HG03039 (cell line): ENCODE data around the gene SECISBP2L.

Source experiments
- ATAC-seq: cut with Tn5 transposase; IDR thresholded peaks from one replicate; pipeline ENCODE4 v1.9.1; 2021; ENCODE audit warnings: mild to moderate bottlenecking, moderate library complexity; ENCODE audit not compliant: unreplicated experiment

Gene SECISBP2L

DNA sequence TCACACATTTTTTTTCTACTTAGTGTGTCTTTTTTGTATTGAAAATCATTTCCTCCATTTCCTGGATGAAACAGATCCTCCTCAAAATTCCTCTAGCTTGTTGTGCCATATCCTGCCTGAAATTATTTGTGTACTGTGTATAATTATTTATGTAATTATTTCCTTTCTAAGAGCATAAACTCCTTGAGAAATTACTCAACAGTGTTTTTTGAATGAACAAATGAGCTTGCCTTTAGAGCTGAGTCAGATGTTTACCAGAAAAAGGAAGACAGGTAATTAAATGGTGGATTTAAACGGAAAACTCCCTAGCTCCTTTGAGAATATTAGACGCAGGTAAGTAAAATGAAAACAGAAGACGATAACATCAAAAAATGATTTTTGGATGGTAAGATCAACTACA, 13.2 kb upstream of the SECISBP2L start:
- no peak for ATAC-seq

DNA sequence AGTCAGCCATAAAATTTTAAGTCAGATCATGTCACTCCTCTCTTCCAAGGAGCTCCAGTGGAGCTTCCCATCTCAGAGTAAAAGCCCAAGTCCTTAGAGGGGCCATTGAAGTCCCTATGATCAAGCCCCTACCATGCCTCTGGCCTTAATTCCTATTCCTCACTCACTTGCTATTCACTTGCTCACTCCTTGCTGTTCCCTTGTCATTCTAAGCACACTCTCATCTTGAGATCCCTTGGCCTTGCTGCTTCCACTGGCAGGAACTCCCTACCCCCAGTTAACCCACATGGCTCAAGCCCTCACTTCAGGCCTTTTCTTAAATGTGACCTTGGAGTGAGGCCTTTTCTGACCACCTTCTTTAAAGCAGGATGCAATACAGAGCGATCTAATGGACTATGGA, 12.3 kb upstream of the SECISBP2L start:
- ATAC-seq = no peak

DNA sequence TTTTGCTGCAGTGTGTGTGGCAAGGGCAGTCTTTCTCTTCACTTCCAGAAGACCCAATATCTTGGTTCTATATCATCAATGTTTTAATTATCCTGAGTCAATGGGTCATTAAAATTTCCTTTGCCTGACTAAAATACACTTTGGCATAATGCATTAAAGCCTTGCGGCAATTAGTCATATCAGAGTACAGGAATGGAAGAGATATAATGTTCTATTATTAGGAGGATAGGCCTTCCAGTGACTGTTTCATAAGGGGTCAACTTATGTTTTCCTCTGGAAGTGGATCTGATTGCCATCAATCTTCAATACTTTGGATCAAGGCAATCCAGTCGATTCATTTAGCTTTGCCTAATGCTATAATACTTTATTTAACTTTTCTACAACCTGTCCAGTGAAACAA, 9.4 kb upstream of the SECISBP2L start:
- ATAC-seq = no peak

DNA sequence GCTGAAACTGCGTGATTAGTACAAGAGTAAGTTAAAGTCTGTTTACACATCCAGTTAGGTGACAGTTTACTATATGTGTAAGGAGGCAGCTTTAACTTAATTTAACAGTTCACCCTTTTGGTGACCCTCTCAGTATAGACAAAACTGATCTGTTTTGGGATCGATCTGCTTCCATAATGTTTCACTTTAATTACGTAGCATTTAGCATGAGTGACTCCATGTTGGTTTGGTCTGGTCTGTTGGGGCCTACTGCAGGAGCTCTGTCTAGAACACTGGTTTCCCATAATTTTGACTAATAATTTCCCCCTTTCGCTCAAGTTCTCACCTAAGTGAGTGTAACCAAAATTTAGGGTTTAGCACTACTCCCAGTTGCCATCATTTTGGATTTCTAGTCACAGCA, 6.4 kb upstream of the SECISBP2L start:
- ATAC-seq = no peak

DNA sequence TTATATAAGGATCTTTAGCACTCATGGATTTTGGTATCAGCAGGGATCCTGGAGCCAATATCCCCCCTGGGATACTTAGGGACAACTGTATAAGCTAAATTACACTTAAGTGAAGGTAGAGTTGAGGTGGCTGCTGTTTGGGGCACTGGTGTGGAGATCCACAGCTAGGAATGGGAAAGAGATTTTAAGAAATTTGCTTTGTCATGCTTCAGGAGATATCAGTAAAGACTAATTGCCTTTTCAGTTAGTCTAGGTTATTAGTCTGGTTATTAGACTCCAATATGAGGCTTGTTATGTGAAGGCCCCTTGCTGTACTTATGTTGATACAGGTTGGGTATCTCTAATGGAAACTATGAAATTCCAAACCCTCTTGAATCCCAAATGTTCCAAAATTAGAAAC, 1.2 kb upstream of the SECISBP2L start:
- ATAC-seq = no peak

DNA sequence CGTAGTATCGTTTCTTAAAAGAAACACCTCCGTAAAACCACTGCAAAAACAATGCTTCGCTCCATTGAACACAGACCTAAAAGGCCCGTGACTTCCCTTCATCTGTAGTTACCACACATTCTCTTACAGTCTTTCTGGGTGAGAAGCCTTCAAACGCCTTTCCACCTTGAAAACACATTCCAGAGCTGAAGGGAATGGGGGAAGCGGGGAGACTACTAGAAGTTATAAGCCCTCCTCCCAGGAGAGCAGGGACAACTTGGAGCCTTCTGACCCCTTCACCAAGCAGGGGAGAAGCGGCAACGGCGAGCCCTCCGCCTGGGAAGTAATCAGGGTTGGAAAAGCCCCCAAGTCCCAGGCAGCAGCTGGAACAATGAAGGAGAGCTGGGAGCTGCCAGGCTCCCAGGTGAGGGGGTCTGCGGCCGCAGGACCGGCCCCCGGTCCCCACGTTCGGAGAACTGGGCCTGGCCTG, 461 bp downstream of the SECISBP2L start:
- peak; percentile 36 for ATAC-seq

DNA sequence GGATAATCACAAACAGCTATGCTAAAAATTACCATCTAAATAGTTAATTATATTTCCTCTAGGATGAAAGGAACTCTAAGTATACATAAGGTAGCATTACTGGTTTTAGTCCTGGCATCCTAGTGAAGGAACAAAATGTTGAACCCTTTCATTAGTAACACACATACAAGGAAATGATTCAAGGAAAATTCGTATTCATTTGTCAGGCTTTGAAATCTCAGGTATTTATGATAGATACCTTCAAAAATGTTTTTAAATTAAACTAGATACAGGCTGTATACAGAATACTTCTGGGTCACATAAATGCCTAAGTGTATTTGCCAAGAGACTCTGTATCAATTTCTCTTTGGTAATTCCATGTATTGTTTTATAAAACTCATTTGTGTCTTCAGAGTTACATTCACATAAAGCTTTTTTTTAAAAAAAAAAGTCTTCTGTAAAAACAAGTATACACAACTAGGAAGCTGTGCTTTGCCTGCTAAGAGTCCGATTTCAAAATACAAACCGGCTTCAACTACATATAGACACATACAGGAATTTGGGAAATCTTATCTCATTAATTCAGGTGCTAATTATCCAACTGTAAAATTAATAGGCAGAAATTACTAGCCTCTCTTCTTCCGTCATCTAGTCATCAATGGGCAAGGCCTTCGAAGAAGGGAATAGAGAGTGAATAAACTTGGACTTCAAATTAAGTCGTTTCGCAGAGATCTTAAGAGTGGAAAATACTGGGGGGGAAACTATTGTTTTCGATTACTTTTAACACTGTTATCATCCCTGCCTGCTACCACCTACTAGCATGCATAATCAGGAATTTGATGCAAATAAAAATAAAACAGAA, 1.3 kb downstream of the SECISBP2L start:
- no peak for ATAC-seq

DNA sequence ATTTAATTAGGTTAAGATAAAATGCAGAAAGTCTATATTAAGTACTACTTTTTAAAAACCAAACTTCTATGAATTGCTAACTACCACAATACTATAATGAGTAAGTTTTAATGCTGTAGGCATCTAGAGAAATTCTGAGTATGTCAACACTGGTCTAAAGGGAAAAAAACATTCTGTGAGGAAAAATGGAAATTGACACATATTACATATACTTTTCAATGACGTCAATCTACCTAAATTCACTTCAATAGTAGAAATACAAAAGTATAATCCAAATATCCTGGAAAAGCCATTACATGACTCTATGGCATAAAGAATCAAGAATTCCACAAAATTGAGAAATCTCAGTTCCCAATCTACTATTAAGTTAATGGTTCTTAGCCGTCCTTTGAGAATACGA, 2.2 kb downstream of the SECISBP2L start:
- ATAC-seq = no peak

DNA sequence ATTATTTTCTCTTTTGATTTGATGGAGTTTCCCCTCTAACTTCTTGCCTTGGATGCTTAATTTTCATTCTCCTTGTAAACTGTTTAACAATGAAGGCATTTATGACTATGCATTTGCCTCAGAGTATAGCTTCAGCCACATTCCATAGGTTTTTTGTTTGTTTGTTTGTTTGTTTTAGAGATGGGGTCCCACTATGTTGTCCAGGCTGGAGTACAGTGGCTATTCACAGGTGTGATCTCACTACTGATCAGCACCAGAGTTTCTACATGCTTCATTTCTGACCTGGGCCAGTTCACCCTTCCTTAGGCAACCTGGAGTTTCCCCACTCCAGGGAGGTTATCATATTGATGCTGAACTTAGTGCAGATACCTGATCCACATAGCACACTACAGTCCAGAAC, 4.1 kb downstream of the SECISBP2L start:
- ATAC-seq = no peak

DNA sequence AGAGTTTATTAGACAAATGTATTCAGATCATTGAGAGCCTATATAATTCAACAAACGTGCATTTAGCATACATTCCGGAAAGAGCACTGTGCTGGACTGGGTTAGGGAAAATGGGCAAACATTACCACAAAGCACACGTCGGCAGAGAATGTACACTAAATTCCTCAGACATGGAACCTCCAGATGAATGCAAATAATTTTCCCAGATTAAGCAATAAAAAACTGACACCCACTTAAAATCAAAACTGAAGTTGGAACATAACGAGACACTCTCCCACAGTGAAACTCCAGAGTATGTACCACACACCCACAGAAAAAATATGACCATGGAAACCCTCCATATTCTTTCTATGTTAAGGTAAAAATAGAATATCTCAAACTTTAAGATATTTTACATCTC, 4.8 kb downstream of the SECISBP2L start:
- no peak for ATAC-seq

DNA sequence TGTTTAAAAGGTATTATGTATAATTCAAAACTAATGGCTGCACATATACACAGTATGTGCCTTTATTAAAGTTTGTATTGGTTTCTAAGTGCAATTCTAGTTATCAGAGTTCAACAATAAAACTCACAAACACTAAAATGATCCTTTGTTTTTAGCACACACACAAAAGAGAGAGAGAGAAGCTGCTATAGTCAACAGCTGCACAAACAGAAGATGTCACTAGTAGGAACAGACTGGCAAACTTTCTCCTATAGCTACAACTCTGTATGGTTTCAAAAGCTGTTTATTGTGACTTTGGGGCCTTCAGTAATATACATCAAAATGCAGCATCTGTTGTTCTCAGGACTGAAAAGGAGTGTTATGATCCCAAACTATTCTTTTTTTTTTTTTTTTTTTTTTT, 6.1 kb downstream of the SECISBP2L start:
- no peak for ATAC-seq

DNA sequence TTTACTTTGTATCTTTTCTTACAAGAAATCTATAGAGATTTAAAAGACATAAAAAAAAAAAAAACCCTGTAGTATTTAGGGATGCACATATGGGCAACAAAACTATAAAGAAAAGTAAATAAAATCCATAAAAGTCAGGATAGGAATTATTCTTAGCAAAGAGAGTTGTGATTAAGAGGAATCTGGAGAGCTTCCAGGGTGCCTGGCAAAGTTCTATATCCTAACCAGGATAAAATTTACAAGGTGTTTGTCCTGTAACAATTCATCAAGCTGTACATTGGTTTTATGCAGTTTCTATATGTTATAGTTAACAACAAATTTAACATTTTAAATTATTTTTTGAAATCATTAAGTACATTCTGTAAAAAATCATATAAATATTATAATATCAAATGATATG, 7.9 kb downstream of the SECISBP2L start:
- no peak for ATAC-seq

DNA sequence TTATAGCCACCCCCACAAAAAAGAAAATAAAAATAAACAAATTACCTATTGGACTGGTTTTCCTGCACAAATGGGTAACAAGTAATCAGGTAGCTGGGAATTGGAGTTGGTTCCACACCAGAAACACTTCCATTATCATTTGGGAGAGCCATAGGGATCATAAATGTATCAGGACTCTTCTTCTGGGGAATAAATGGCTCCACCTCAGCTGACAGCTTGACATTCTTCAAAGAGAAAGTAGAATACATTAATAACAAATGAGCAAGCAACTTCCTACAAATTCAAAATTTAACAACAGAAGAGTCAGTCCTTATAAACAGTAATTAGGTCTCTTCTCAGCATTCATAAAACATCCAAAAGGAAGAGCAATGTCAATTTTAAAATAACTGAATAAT, 8.7 kb downstream of the SECISBP2L start:
- ATAC-seq = no peak

DNA sequence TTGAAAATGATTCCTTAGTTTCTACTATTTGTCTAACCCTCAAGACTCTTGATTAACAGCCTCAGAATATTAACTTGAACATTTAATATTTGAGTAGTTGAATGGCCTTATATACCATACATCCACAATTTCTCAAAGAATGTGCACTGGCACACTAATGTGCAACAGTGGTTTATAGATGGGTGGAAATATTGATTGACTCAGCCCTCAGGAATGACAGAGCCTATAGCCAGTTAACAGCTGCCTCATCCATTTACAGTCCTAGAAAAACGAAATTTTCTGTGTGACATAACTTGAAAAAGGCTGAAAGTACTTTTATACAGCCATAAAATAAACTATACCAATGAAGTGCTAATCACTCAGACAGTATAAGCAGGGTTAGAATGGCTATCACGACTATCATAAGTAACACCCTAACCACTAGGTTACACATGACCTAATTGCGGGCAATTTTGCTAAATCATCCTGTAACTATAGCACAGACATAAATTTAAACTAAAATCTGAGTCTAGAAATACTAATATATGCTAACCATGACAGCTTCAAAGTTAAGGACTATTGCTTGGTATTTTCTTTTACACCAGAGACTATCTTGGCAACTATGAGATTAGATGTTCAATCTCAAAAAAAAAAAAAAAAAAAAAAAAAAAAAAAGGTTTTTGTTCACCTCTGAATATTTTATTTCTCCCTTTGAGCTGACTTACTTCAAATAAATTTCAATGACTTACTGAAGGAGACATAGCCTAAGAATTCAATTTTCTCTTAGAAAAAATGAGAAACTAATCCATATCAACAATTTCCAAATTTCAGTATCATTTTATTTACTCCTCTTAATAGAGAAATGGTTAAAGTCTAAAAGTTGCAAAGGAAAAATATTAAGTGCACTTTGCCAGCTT, 9.3 kb downstream of the SECISBP2L start:
- no peak for ATAC-seq

DNA sequence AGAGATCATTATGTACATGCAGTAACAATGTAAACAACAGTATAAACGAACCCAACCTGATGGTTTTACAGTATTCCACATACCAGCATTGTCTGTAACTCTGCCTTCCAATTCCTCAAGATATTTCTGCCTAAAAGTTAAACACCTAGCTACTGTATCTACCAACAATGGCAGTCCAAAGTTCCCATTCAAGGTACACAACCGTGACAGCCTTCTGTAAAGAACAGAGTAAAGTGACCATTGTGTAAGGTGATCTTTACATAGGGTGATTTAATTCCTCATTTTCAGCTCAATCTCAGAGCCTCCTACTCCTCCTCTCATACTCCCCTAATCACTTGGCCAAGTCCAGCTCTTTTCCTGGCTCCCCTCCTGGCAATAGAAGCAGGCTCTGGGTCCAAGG, 10.4 kb downstream of the SECISBP2L start:
- no peak for ATAC-seq

DNA sequence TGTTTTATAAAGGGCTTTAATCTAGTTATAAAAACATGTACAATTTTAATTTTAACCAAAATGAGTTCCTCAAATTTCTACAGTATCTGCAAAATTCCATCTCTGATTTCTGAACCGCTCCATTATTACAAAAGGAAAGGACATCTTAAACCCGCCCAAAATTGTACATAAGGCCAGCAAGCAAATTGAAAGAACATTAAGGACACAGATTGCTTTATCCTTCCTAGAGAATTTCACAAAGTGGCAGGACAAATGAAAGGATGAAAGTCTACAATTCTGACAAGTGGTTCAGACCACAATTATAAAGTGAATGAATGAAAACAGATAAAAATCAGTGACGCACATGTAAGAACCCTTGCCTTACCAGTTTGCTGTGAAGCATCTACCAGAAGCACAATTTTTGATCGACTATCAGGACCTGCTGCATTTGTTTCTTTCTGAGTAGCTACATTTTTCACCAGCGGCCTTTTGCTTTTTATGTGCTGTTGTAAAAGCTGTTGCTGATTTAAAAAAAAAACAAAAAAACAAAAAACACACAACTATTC, 13.6 kb downstream of the SECISBP2L start:
- no peak for ATAC-seq

DNA sequence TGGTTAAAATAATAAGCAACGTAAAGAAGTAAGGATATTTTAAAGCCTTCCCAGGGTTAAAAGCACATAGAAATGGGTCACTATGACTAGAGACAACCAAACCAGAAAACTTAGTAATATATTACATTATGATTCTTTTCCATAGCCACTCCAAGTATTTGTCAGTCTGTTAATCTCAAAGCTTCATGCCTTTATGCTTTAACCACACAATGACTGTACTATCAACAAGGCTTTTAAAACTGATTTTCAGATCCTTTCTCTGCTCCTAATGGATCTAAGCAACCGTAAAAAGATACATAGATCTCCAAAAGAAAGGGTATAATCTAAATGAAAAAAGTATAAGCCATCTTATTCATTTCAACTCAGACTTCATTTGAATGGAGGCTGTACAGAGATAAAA, 14.4 kb downstream of the SECISBP2L start:
- ATAC-seq = no peak

DNA sequence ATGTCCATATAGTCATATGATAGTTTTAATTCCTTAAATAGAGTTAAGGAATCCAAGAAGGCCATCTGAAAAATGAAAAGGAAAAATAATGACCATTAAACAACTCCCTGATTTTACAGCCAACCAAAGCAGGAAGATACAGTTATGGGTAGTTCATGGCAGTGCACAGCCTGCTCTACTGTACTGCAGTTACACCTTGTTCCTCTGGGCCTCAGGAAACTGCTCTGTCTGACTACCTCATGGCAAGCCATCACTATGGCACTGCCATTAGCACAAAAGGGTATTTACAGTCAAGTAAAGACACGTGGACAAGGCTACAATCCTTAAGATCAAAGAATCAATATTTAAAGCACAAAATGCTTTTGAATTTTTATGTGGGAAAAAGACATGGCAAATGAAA, 19.5 kb downstream of the SECISBP2L start:
- ATAC-seq = no peak

DNA sequence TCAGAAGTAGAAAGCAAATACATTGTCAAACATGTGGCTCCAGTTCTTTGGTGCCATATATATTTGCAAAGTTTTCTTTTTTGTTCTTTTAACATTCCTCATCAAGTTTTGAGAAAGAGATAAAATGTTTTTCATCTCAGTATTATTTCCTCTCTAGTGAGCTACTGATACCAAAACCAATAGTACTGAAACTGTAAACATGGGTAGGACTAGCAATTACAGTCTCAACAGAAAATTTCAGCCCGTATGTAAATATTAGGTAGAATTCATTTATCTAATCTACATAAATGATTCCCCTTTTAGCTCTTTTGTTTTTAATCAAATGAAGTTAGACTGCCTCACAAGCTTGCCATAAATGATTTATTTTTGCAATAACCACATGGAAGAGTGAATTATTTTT, 21.4 kb downstream of the SECISBP2L start:
- peak; percentile 71 for ATAC-seq

DNA sequence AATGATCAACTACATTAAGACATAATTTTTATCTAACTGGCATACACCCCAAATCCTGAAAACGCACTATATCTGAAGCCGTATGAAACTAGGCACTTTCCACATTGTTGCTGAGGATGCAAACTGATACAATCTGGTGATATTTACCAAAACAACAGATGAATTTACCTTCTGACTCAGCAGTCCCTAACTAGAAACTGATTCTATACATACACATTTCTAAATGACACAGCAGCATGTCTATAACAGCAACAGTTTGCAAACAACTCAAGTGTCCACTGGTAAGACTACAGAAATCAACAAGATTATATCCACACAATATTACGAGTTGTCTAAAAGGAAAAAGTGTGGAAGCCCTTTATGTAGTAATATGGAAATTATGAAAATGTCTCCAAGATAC, 22.9 kb downstream of the SECISBP2L start:
- peak; percentile 78 for ATAC-seq

DNA sequence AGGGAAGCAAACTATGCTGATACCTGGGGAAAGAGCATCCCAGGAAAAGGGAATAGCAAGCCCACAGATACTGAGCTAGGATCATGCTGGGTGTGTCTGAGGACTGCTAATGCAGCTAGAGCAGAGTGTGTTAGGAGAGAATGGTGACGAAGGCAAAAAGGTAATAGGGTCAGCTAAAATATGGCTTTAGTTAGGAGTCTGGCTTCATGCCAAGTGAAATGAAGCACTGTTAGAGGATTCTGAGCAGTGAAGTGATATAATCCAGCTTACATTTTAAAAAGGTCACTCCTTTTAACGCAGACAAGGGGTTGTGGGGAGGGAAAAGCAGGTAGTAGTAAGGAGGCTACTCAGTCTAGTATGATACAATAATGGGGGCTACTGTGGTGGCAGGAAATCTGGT, 30.4 kb downstream of the SECISBP2L start:
- no peak for ATAC-seq

DNA sequence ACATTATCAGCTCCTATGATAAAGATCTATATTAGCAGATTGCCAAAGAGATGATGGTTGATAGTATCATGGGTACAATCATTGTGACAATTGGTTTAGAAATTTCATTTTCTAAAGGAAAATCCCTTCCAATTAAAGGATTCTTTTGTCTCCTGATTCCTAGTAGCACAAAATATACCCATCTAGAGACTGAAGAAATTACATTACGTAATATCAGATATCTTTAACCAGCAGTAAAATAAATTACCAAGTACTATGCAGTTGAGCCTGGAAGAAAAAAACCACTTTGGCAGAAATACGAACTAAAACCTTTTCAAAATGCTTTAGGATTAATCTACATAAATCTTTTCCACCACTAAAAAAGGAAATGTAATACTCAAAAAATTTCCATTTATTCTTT, 46.9 kb downstream of the SECISBP2L start:
- ATAC-seq = no peak
